ENCODE measurements around the gene RGL1. TPM values are rescaled to one million over a fixed set of nuclear protein-coding genes. Genes with fewer than 3 reads are reported as not detected.

The RGL1 gene
- total RNA-seq, 3 donors from 2014 or later: 6.2 to 29.8 (median 15.9) TPM

DNA sequence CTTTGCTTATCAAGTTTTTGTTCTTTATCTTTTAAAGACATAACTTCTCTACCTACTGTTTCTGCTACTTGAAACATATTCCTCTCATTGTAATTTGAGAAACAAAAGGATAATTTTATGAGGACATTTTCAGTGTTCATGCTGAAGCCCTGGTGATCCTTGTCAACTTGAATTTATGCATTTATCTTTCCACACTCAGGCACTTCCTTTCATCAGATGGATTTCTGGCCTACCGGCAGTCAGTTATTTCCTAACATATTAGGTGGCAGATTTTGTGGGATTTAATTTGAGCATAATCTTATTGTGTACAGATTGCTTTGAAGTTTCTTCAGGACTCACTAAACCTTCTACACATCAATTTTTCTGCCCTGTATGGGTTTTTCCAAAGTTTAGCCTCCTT, 75.0 kb downstream of the RGL1 start:
- DNase-seq: no peak
- no peaks in the 10 kb centered on the region for H3K36me3 ChIP-seq (ENCODE audit: low read depth)
- H3K9me3 ChIP-seq: no peaks in the 10 kb centered on the region
- ATAC-seq: no peak
- intact Hi-C loops (cut with DNase I, micrococcal nuclease): no loop called here
- H3K4me3 ChIP-seq: no peak overlapping the region
- H3K4me1 ChIP-seq (ENCODE audit: low read depth): no peaks in the 10 kb centered on the region
- TF ChIP-seq, protein P1, sequence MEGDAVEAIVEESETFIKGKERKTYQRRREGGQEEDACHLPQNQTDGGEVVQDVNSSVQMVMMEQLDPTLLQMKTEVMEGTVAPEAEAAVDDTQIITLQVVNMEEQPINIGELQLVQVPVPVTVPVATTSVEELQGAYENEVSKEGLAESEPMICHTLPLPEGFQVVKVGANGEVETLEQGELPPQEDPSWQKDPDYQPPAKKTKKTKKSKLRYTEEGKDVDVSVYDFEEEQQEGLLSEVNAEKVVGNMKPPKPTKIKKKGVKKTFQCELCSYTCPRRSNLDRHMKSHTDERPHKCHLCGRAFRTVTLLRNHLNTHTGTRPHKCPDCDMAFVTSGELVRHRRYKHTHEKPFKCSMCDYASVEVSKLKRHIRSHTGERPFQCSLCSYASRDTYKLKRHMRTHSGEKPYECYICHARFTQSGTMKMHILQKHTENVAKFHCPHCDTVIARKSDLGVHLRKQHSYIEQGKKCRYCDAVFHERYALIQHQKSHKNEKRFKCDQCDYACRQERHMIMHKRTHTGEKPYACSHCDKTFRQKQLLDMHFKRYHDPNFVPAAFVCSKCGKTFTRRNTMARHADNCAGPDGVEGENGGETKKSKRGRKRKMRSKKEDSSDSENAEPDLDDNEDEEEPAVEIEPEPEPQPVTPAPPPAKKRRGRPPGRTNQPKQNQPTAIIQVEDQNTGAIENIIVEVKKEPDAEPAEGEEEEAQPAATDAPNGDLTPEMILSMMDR (IDR thresholded peaks at IDR 0.05): no peak

DNA sequence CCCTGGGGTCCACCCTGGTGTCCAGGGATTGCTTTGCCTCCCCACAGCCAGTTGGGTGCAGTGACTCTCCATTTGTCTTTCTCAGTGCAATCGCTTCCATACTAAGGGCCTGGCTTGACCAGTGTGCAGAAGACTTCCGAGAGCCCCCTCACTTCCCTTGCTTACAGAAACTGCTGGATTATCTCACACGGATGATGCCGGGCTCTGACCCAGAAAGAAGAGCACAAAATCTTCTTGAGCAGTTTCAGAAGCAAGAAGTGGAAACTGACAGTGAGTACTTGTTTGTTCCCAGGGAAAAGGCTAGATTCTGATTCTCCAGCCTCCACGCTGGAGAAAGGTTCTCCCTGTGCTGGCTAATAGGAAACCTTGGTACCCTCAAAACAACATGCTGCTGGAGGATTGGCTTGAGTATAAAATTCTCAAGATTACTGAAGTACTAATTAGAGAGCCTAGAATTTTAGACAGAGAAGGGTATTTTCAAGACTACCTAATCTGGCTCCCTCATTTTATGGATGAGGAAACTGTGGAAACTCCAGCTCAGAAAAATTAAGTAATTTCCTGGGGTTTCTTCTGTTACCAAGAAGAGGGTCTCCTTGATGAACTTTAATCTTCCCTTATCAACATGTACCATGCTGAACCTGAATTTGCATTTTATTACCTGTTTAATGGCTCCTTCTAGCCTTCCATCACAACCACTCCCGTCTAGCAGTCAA, 75.8 kb downstream of the RGL1 start:
- Histone ChIP-seq H3K4me1 (ENCODE audit: low read depth) (no peaks in the 10 kb centered on the region), H3K4me3 (no peak overlapping the region), H3K36me3 (ENCODE audit: low read depth) (no peaks in the 10 kb centered on the region), H3K9me3 (no peaks in the 10 kb centered on the region)
- TF ChIP-seq, protein P1 (IDR thresholded peaks at IDR 0.05): no peak
- ATAC-seq: no peak
- intact Hi-C loops (cut with DNase I, micrococcal nuclease): no loop called here
- no peak for DNase-seq

DNA sequence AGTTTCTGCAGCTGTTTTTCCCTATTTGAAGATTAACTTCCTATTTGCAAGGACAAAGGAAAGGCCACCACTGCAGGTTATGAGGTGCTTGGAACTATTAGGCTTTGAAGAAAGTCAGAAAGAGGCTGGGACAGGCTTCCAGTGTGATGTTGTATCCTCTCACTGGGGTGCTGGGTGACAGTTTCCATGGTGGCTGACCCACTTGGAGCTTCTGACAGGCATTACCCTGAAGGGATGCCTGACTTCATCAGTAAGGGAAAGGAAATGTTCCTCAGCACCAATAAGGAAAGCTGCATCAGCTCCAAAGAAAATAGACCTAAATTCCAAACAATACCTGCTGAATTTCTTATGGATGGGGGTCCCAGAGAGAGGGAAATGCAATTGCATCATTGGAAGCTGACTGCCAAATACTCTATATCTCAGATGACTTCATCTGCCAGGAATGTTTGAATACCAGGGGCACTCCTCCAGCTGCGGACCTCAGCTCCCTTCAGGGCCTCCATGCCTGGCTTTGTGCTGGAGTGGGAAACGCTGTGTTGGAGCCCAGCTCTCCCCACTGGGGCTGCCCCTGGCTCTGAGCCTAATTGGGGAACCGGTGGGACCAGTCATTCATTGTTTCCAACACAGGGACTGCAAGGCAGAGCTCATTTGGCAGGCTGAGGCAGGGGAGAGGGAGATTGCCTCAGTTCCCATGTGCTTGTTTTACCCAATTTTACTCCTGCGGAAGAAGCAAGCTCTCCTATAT, 76.6 kb downstream of the RGL1 start:
- DNase-seq: peak in 1 of 3 donors; percentile 58
- Histone ChIP-seq H3K4me1 (ENCODE audit: low read depth) (no peaks in the 10 kb centered on the region), H3K36me3 (ENCODE audit: low read depth) (no peaks in the 10 kb centered on the region), H3K4me3 (no peak overlapping the region), H3K9me3 (no peaks in the 10 kb centered on the region)
- ATAC-seq: peak; percentile 23
- intact Hi-C loops (cut with DNase I, micrococcal nuclease): no loop called here
- TF ChIP-seq, protein P1 (IDR thresholded peaks at IDR 0.05): no peak

DNA sequence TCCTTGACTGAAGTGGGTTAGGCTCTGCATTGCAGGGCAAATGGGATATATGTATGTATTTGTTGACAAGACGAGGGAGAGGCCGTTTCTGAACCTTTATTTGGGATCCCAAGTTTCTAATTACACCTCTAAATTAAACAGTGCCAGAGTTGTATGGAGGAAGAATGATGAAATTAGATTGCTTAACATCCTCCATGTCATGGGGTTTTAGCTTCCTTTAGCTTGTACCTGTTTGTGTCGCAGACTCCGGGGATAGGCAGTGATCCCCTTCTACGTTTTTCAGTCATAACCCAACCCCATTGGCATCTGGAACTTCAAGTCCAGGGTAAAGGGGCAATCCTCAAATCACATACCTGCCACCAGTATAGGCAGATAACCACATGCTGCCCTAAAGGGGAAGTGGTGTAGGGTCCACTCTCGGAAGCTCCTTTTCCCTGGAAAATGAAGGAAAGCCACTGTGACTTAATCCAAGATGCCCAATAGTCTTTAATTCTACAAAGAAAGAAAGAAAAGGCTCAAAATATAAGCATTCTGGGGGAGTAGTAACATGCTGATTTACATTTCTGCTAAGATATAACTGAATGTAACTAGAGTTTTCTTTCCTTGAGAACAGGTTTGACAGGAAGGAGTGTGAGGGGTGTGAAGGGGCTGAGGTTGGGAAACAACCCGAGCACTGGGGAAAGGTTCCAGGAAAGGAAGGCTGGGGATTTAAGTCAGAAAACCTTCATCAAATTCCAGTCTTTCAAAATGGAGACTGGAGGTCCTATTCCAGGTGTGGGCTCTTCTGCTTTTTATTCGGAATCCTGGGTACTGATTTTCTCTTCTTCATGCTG, 77.6 kb downstream of the RGL1 start:
- no peaks in the 10 kb centered on the region for H3K4me1 ChIP-seq (ENCODE audit: low read depth)
- H3K36me3 ChIP-seq (ENCODE audit: low read depth): no peaks in the 10 kb centered on the region
- DNase-seq: no peak
- H3K9me3 ChIP-seq: no peaks in the 10 kb centered on the region
- ATAC-seq: no peak
- TF ChIP-seq, protein P1 (IDR thresholded peaks at IDR 0.05): no peak
- intact Hi-C loops (cut with DNase I, micrococcal nuclease): no loop called here
- no peak overlapping the region for H3K4me3 ChIP-seq

DNA sequence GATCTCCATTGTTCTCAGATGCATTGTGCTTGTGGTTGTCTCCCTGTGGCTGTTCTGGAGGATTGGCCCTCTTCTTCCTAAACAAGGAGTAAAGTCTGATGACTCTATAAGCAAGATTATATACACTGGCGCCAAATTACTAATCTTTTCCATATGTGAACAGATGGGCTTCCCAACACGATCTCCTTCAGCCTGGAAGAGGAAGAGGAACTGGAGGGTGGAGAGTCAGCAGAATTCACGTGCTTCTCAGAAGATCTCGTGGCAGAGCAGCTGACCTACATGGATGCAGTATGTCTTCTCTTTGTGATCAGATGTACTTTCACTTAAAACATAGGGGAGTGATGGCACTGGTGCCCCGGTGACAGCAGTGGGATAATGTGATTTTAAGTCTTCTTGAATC, 78.7 kb downstream of the RGL1 start:
- no peaks in the 10 kb centered on the region for H3K9me3 ChIP-seq
- intact Hi-C loops (cut with DNase I, micrococcal nuclease): no loop called here
- TF ChIP-seq, protein P1 (IDR thresholded peaks at IDR 0.05): no peak
- no peaks in the 10 kb centered on the region for H3K4me1 ChIP-seq (ENCODE audit: low read depth)
- DNase-seq (peak in 1 of 3 donors; percentile 28), ATAC-seq (peak; percentile 32)
- H3K36me3 ChIP-seq (ENCODE audit: low read depth): no peaks in the 10 kb centered on the region
- H3K4me3 ChIP-seq: no peak overlapping the region

Measured in mucosa of descending colon (tissue), 3 donors.